Fibroblast of pulmonary artery (primary cell): ENCODE data around the gene HYI.

Source experiments
- DNase-seq: peaks from one replicate; pipeline ENCODE4 v3.0.0-alpha.2; 2010; ENCODE audit warnings: low read depth
- H3K4me3 ChIP-seq: replicated peaks from 2 replicates; pipeline ENCODE4 v1.5.1; 2011; ENCODE audit warnings: low read depth, mild to moderate bottlenecking, control low read depth, low read length, moderate library complexity
- CTCF ChIP-seq: IDR thresholded peaks from 2 replicates; pipeline ENCODE4 v1.5.1; 2011; ENCODE audit warnings: mild to moderate bottlenecking, control low read depth, low read length, inconsistent platforms; ENCODE audit errors: missing control alignments

Gene HYI

GRCh38 chr1:43434256-43434655 lies 19.5 kb downstream of the HYI start:
- TF ChIP-seq CTCF = no peak
- no peak overlapping the region for H3K4me3 ChIP-seq
- no peak for DNase-seq

- DNase-seq = no peak
- no peak overlapping the region for H3K4me3 ChIP-seq
- TF ChIP-seq CTCF = no peak
Observed at GRCh38 chr1:43432907-43433306, 20.8 kb downstream of the HYI start.

GRCh38 chr1:43432171-43432860 lies 21.4 kb downstream of the HYI start:
- no peak overlapping the region for H3K4me3 ChIP-seq
- TF ChIP-seq CTCF = no peak

GRCh38 chr1:43431676-43432075 lies 22.1 kb downstream of the HYI start:
- no peak overlapping the region for H3K4me3 ChIP-seq
- no peak for DNase-seq
- TF ChIP-seq CTCF = no peak

More at GRCh38 chr1:43432171-43432860, 21.4 kb downstream of the HYI start:
- no peak for DNase-seq

- TF ChIP-seq CTCF = no peak
- DNase-seq = no peak
Observed at GRCh38 chr1:43430831-43431230, 22.9 kb downstream of the HYI start.

GRCh38 chr1:43427941-43428340 lies 25.8 kb downstream of the HYI start:
- no peak overlapping the region for H3K4me3 ChIP-seq
- DNase-seq = no peak

More at GRCh38 chr1:43430831-43431230, 22.9 kb downstream of the HYI start:
- no peak overlapping the region for H3K4me3 ChIP-seq

More at GRCh38 chr1:43427941-43428340, 25.8 kb downstream of the HYI start:
- TF ChIP-seq CTCF = no peak
